HG03342 (cell line): ENCODE data around the gene MED23.

ENCODE experiments used
- ATAC-seq: cut with Tn5 transposase; IDR thresholded peaks from one replicate; pipeline ENCODE4 v1.9.1; 2021; ENCODE audit warnings: mild to moderate bottlenecking, moderate library complexity; ENCODE audit not compliant: unreplicated experiment

MED23 gene

GRCh38 chr6:131642565-131642964 lies 14.5 kb upstream of the MED23 start:
- ATAC-seq = no peak

GRCh38 chr6:131641554-131641953 lies 13.5 kb upstream of the MED23 start:
- no peak for ATAC-seq

- ATAC-seq = no peak
Measured at GRCh38 chr6:131640576-131640975, 12.5 kb upstream of the MED23 start.

- ATAC-seq = peak; percentile 41
Measured at GRCh38 chr6:131640100-131640499, 12.1 kb upstream of the MED23 start.

GRCh38 chr6:131638013-131638412 lies 10.0 kb upstream of the MED23 start:
- ATAC-seq = no peak

GRCh38 chr6:131636880-131637792 lies 9.1 kb upstream of the MED23 start, which contains the start of gene ENPP3:
Gene ENPP3, plus strand, starts transcription at chr6:131637302. Its CDS starts 83 bp downstream, at chr6:131637385.
- ATAC-seq = no peak

- peak; percentile 91 for ATAC-seq
Measured at GRCh38 chr6:131635384-131636340, 7.6 kb upstream of the MED23 start.

GRCh38 chr6:131631625-131632289 lies 3.7 kb upstream of the MED23 start:
- ATAC-seq = no peak

GRCh38 chr6:131629651-131630050 lies 1.6 kb upstream of the MED23 start:
- no peak for ATAC-seq

GRCh38 chr6:131628726-131629125 lies 684 bp upstream of the MED23 start:
- ATAC-seq = no peak

GRCh38 chr6:131615275-131615674 lies 12.8 kb downstream of the MED23 start:
- ATAC-seq = no peak

- no peak for ATAC-seq
Measured at GRCh38 chr6:131613296-131613925, 14.6 kb downstream of the MED23 start.

GRCh38 chr6:131602781-131603312 lies 25.2 kb downstream of the MED23 start:
- ATAC-seq = no peak

GRCh38 chr6:131600716-131601115 lies 27.3 kb downstream of the MED23 start:
- no peak for ATAC-seq

GRCh38 chr6:131597446-131597845 lies 30.6 kb downstream of the MED23 start:
- ATAC-seq = no peak

- ATAC-seq = no peak
Measured at GRCh38 chr6:131594074-131594473, 34.0 kb downstream of the MED23 start.

- ATAC-seq = no peak
Measured at GRCh38 chr6:131592935-131593334, 35.1 kb downstream of the MED23 start.

- ATAC-seq = no peak
Measured at GRCh38 chr6:131588643-131589042, 39.4 kb downstream of the MED23 start.

- ATAC-seq = no peak
Measured at GRCh38 chr6:131587909-131588308, 40.1 kb downstream of the MED23 start.

GRCh38 chr6:131586543-131586942 lies 41.5 kb downstream of the MED23 start:
- ATAC-seq = no peak
